ENCODE results near the gene OSBPL10. TPM values are rescaled to one million over a fixed set of nuclear protein-coding genes. Genes with fewer than 3 reads are reported as not detected.

The OSBPL10 gene
- total RNA-seq, 2 donors from 2014 or later: 28.1 to 29.7 TPM

- DNase-seq (ENCODE audit: low spot score): no peak
- intact Hi-C loops (cut with DNase I): no loop called here
Measured at GRCh38 chr3:31680072-31680870, 300.8 kb downstream of the OSBPL10 start.

GRCh38 chr3:31676556-31676955 lies 304.5 kb downstream of the OSBPL10 start:
- no peak for DNase-seq (ENCODE audit: low spot score)
- intact Hi-C loops (cut with DNase I): loop anchor here in 1 of 2 donors (10.0 kb wide), 1 partner anchor 1852 kb away; no protein-coding TSS in a partner anchor

GRCh38 chr3:31673950-31674349 lies 307.1 kb downstream of the OSBPL10 start:
- intact Hi-C loops (cut with DNase I): loop anchor here in 1 of 2 donors (10.0 kb wide), 1 partner anchor 1849 kb away; no protein-coding TSS in a partner anchor
- DNase-seq (ENCODE audit: low spot score): no peak

- intact Hi-C loops (cut with DNase I): loop anchor here in 1 of 2 donors (10.0 kb wide), 1 partner anchor 1847 kb away; no protein-coding TSS in a partner anchor
- DNase-seq (ENCODE audit: low spot score): no peak
Measured at GRCh38 chr3:31671976-31672375, 309.1 kb downstream of the OSBPL10 start.

- intact Hi-C loops (cut with DNase I): loop anchor here in 1 of 2 donors (10.0 kb wide), 1 partner anchor 1847 kb away; no protein-coding TSS in a partner anchor
- no peak for DNase-seq (ENCODE audit: low spot score)
Measured at GRCh38 chr3:31671451-31671850, 309.6 kb downstream of the OSBPL10 start.

GRCh38 chr3:31670722-31671121 lies 310.3 kb downstream of the OSBPL10 start:
- intact Hi-C loops (cut with DNase I): loop anchor here in 1 of 2 donors (10.0 kb wide), 1 partner anchor 1846 kb away; no protein-coding TSS in a partner anchor
- no peak for DNase-seq (ENCODE audit: low spot score)

- DNase-seq (ENCODE audit: low spot score): no peak
- intact Hi-C loops (cut with DNase I): loop anchor here in 1 of 2 donors (10.0 kb wide), 1 partner anchor 1845 kb away; no protein-coding TSS in a partner anchor
Measured at GRCh38 chr3:31670136-31670535, 310.9 kb downstream of the OSBPL10 start.

GRCh38 chr3:31668242-31668641 lies 312.8 kb downstream of the OSBPL10 start:
- DNase-seq (ENCODE audit: low spot score): no peak
- intact Hi-C loops (cut with DNase I): no loop called here

GRCh38 chr3:31667582-31667981 lies 313.5 kb downstream of the OSBPL10 start:
- DNase-seq (ENCODE audit: low spot score): no peak
- intact Hi-C loops (cut with DNase I): no loop called here

GRCh38 chr3:31664031-31664430 lies 317.0 kb downstream of the OSBPL10 start:
- intact Hi-C loops (cut with DNase I): no loop called here
- DNase-seq (ENCODE audit: low spot score): no peak

GRCh38 chr3:31661993-31662670 lies 318.9 kb downstream of the OSBPL10 start:
- DNase-seq (ENCODE audit: low spot score): no peak
- intact Hi-C loops (cut with DNase I): no loop called here

- no peak for DNase-seq (ENCODE audit: low spot score)
- intact Hi-C loops (cut with DNase I): no loop called here
Measured at GRCh38 chr3:31661286-31661685, 319.8 kb downstream of the OSBPL10 start.

GRCh38 chr3:31659246-31659645 lies 321.8 kb downstream of the OSBPL10 start:
- intact Hi-C loops (cut with DNase I): no loop called here
- DNase-seq (ENCODE audit: low spot score): no peak

GRCh38 chr3:31654998-31655397 lies 326.1 kb downstream of the OSBPL10 start:
- no peak for DNase-seq (ENCODE audit: low spot score)
- intact Hi-C loops (cut with DNase I): no loop called here

GRCh38 chr3:31653464-31653863 lies 327.6 kb downstream of the OSBPL10 start:
- DNase-seq (ENCODE audit: low spot score): no peak
- intact Hi-C loops (cut with DNase I): no loop called here

- DNase-seq (ENCODE audit: low spot score): no peak
- intact Hi-C loops (cut with DNase I): no loop called here
Measured at GRCh38 chr3:31652296-31652695, 328.8 kb downstream of the OSBPL10 start.

- no peak for DNase-seq (ENCODE audit: low spot score)
- intact Hi-C loops (cut with DNase I): no loop called here
Measured at GRCh38 chr3:31648286-31648968, 332.6 kb downstream of the OSBPL10 start.

GRCh38 chr3:31645256-31645655 lies 335.8 kb downstream of the OSBPL10 start:
- intact Hi-C loops (cut with DNase I): no loop called here
- no peak for DNase-seq (ENCODE audit: low spot score)

- intact Hi-C loops (cut with DNase I): no loop called here
- no peak for DNase-seq (ENCODE audit: low spot score)
Measured at GRCh38 chr3:31639828-31640227, 341.2 kb downstream of the OSBPL10 start.
